HEK293 (cell line): Measurements from ENCODE around the gene PDE2A.
A peak's percentile ranks its signal among the peaks of the same experiment; 100 is the strongest.

ENCODE experiments used
- CTCF ChIA-PET: fragments of 350-600 bp; formaldehyde crosslinking; extraction: SDS; loops from one replicate; lab custom pipeline; 2021; ENCODE audit warnings: antibody characterized with exemption; lab: Yijun Ruan, JAX
- POLR2A ChIA-PET: fragments of 300-600 bp; formaldehyde crosslinking; extraction: SDS; loops from one replicate; lab custom pipeline; 2020; ENCODE audit warnings: antibody characterized with exemption, inconsistent platforms; lab: Yijun Ruan, JAX
- H3K27ac ChIP-seq: fragments of 200-500 bp; sonication (Bioruptor generic); 2 replicates; pipeline ENCODE4 v1.5.1; 2014; ENCODE audit warnings: low read depth, low read length, control low read depth, inconsistent platforms; ENCODE audit errors: extremely low read depth
- H3K36me3 ChIP-seq, 2 experiments: fragments of 200-500 bp in 1 of 2; sonication (Bioruptor generic) in 1 of 2; 1 replicate in 1 of 2; 2 replicates in 1 of 2; pipeline ENCODE4 v1.5.1; 2014 to 2017; ENCODE audit warnings: inconsistent platforms in 2 of 2, low read length in 2 of 2; ENCODE audit not compliant: control insufficient read depth in 2 of 2, insufficient read depth in 1 of 2
- H3K4me1 ChIP-seq: fragments of 200-500 bp; sonication (Bioruptor generic); 2 replicates; pipeline ENCODE4 v1.5.1; 2014; ENCODE audit warnings: mild to moderate bottlenecking, low read length, inconsistent platforms; ENCODE audit not compliant: control insufficient read depth, insufficient read depth
- H3K4me3 ChIP-seq: 2 replicates; pipeline ENCODE4 v1.5.1; 2011; ENCODE audit warnings: low read depth, mild to moderate bottlenecking, control low read depth, low read length, moderate library complexity
- H3K9me3 ChIP-seq: fragments of 200-500 bp; sonication (Bioruptor generic); 2 replicates; pipeline ENCODE4 v1.5.1; 2014; ENCODE audit warnings: low read depth, low read length, inconsistent platforms; ENCODE audit not compliant: control insufficient read depth, insufficient read depth
- GFI1B ChIP-seq: fragments of 450-650 bp; formaldehyde crosslinking; IDR thresholded peaks from 2 replicates; pipeline ENCODE4 v1.5.1; 2016; ENCODE audit warnings: missing biosample characterization, missing genetic modification characterization
- GLIS1 ChIP-seq: fragments of 450-650 bp; formaldehyde crosslinking; IDR thresholded peaks from 2 replicates; pipeline ENCODE4 v1.5.1; 2016; ENCODE audit warnings: missing biosample characterization, missing genetic modification characterization
- HOXA7 ChIP-seq: sonication (generic); formaldehyde crosslinking; IDR thresholded peaks from 2 replicates; pipeline ENCODE4 v1.8.1; 2022; ENCODE audit warnings: missing genetic modification reagents, borderline replicate concordance
- SP2 ChIP-seq: fragments of 450-650 bp; formaldehyde crosslinking; IDR thresholded peaks from 2 replicates; pipeline ENCODE4 v1.5.1; 2016; ENCODE audit warnings: missing biosample characterization, missing genetic modification characterization
- ZFHX2 ChIP-seq: fragments of 450-650 bp; formaldehyde crosslinking; conservative IDR thresholded peaks from 2 replicates; pipeline ENCODE4 v1.5.1; 2016; ENCODE audit warnings: missing biosample characterization, missing genetic modification characterization
- ZNF132 ChIP-seq: fragments of 450-650 bp; formaldehyde crosslinking; IDR thresholded peaks from 2 replicates; pipeline ENCODE4 v1.5.1; 2017; ENCODE audit warnings: missing biosample characterization, missing genetic modification characterization, borderline replicate concordance
- ZNF433 ChIP-seq: fragments of 450-650 bp; formaldehyde crosslinking; IDR thresholded peaks from 2 replicates; pipeline ENCODE4 v1.5.1; 2016; ENCODE audit warnings: missing biosample characterization, missing genetic modification characterization, low read depth
- ZNF501 ChIP-seq: fragments of 450-650 bp; formaldehyde crosslinking; IDR thresholded peaks from 2 replicates; pipeline ENCODE4 v1.5.1; 2016; ENCODE audit warnings: missing biosample characterization, missing genetic modification characterization
- TF ChIP-seq, protein P1 (sequence below): fragments of 450-650 bp; formaldehyde crosslinking; IDR thresholded peaks from 2 replicates; pipeline ENCODE4 v1.5.1; 2016; ENCODE audit warnings: missing biosample characterization, missing genetic modification characterization
- TF ChIP-seq, protein P2 (sequence below): fragments of 450-650 bp; formaldehyde crosslinking; IDR thresholded peaks from 2 replicates; pipeline ENCODE4 v1.5.1; 2017; ENCODE audit warnings: missing biosample characterization, missing genetic modification characterization

Gene PDE2A

DNA sequence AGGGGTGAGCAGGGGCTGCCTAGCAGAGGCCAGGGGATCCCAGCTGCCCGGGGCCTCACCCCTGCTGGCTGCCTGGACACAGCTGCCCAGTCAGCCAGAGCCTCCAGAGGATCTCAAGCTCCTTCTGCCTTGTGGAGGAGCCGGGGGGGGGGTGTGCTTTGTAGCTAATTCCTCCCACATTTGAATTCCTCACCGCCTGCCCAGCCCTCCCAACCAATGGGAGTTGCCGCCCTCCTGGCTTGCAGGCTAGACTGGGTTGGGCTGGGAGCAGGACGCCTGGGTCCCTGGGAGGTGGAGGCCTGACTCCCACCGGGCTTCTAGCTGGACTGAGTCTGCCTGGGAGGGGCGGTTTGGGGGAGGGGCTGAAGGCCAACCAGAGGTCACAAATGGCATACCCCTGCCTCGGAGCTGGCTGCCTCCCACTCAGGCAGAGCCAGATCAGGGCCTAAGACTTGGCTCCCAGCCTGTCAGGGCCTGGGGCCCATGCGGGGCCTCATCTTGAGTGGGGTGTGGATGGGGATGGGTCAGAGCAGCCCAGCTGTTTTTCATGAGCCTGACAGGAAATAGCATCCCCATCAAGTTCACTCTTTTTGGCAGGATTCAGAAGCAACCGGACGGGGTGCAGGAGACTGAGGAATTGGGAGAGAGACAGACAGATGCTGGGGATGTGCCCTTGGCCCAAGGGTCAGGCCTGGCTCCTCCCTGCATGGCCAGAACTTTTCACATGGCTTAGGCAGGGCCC, 29.2 kb upstream of the PDE2A start:
- CTCF ChIA-PET = interaction anchor here (0.6 to 1.5 kb wide), 4 partner anchors 21 to 57 kb away, joined by 3 to 5 read pairs (median 3); no protein-coding TSS in a partner anchor

DNA sequence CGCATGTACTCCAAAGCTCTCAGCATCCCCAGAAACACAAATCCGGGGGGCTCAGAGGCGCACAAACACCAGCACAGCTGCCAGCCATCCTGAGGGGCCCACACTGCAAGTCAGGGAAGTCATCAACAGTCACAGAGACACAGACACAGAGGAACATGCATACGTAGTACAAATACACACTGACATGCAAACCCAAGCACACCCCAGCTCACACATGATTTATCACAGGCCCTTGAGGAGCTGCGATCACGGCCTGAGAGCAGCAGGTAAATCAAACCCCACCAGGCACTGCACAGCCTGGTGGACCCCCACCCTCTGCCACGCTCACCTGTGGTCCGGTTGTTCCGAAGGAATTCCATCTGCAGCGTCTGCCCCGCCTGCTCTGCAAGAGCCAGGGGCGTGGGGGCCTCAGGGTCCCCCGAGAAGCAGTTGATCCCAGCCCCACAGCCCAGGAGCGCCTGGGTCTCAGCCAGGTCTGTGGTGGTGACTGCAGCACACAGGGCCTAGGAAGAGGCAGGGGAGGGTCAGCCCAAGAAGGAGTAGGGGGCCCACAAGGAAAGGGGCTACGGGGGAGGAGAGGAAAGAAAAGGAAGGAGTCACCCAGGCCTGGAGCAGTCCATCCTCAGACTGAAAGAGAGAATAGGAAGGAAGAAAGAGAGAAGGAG, 28.5 kb upstream of the PDE2A start:
- ChIA-PET CTCF (interaction anchor here (1.5 kb wide), 1 partner anchor 22 kb away, joined by 5 read pairs; no protein-coding TSS in a partner anchor), POLR2A (no interaction called here)
- TF ChIP-seq, protein P1, sequence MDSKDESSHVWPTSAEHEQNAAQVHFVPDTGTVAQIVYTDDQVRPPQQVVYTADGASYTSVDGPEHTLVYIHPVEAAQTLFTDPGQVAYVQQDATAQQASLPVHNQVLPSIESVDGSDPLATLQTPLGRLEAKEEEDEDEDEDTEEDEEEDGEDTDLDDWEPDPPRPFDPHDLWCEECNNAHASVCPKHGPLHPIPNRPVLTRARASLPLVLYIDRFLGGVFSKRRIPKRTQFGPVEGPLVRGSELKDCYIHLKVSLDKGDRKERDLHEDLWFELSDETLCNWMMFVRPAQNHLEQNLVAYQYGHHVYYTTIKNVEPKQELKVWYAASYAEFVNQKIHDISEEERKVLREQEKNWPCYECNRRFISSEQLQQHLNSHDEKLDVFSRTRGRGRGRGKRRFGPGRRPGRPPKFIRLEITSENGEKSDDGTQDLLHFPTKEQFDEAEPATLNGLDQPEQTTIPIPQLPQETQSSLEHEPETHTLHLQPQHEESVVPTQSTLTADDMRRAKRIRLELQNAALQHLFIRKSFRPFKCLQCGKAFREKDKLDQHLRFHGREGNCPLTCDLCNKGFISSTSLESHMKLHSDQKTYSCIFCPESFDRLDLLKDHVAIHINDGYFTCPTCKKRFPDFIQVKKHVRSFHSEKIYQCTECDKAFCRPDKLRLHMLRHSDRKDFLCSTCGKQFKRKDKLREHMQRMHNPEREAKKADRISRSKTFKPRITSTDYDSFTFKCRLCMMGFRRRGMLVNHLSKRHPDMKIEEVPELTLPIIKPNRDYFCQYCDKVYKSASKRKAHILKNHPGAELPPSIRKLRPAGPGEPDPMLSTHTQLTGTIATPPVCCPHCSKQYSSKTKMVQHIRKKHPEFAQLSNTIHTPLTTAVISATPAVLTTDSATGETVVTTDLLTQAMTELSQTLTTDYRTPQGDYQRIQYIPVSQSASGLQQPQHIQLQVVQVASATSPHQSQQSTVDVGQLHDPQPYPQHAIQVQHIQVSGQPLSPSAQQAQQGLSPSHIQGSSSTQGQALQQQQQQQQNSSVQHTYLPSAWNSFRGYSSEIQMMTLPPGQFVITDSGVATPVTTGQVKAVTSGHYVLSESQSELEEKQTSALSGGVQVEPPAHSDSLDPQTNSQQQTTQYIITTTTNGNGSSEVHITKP (tag by site-specific recombination) = no peak
- TF ChIP-seq HOXA7 (CRISPR knock-in tag) = no peak
- no peaks in the 10 kb centered on the region for H3K4me1 ChIP-seq
- peaks cover 0 to 89% of the 10 kb centered on the region in 2 experiments; a peak in 1 of 3 replicates for H3K36me3 ChIP-seq
- no peak overlapping the region for H3K27ac ChIP-seq
- H3K4me3 ChIP-seq = no peak overlapping the region
- H3K9me3 ChIP-seq = no peaks in the 10 kb centered on the region

More for the DNA sequence above, 29.2 kb upstream of the PDE2A start:
- POLR2A ChIA-PET = no interaction called here
- no peak overlapping the region for H3K4me3 ChIP-seq
- TF ChIP-seq ZFHX2 (tag by site-specific recombination) = 0 out of 2 replicates have a peak, but pooled peaks have one; percentile 8
- no peak for TF ChIP-seq SP2 (tag by site-specific recombination)
- TF ChIP-seq ZNF433 (tag by site-specific recombination) = no peak
- TF ChIP-seq GLIS1 (tag by site-specific recombination) = 0 out of 2 replicates have a peak, but pooled peaks have one; percentile 22
- TF ChIP-seq ZNF501 (tag by site-specific recombination) = no peak
- no peak for TF ChIP-seq ZNF132
- no peak for TF ChIP-seq GFI1B (tag by site-specific recombination)
- peaks cover 0 to 89% of the 10 kb centered on the region in 2 experiments; a peak in 1 of 3 replicates for H3K36me3 ChIP-seq
- H3K27ac ChIP-seq = no peak overlapping the region
- no peaks in the 10 kb centered on the region for H3K9me3 ChIP-seq
- H3K4me1 ChIP-seq = no peaks in the 10 kb centered on the region

DNA sequence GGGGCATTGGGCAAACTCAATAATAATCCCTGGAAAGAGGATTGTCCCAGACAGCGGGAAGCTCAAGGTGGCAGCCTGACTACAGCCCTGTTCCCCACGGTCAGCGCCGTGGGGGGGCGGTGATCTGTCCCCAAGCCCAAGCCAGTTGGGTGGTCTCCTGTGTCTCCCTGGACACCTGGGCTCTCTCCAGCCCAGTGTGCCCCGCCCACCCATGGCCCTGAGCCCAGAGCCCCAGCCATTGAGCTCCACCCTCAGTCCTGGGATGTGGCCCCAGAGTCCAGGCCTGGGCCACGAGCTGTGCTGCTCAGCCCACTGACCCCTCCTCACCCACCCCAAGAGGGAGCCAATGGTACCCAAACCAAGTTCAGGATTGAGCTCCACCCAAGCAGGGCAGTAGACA, 27.9 kb upstream of the PDE2A start:
- no peak overlapping the region for H3K27ac ChIP-seq
- CTCF ChIA-PET = interaction anchor here (1.5 kb wide), 1 partner anchor 23 kb away, joined by 5 read pairs; no protein-coding TSS in a partner anchor
- TF ChIP-seq, protein P2, sequence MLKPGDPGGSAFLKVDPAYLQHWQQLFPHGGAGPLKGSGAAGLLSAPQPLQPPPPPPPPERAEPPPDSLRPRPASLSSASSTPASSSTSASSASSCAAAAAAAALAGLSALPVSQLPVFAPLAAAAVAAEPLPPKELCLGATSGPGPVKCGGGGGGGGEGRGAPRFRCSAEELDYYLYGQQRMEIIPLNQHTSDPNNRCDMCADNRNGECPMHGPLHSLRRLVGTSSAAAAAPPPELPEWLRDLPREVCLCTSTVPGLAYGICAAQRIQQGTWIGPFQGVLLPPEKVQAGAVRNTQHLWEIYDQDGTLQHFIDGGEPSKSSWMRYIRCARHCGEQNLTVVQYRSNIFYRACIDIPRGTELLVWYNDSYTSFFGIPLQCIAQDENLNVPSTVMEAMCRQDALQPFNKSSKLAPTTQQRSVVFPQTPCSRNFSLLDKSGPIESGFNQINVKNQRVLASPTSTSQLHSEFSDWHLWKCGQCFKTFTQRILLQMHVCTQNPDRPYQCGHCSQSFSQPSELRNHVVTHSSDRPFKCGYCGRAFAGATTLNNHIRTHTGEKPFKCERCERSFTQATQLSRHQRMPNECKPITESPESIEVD (tag by site-specific recombination) = no peak
- TF ChIP-seq, protein P1 (tag by site-specific recombination) = peak; percentile 44; the same call in 1 of the 2 replicates
- TF ChIP-seq, all 188 proteins: peak for 1
- peaks cover 0 to 89% of the 10 kb centered on the region in 2 experiments; a peak in 1 of 3 replicates for H3K36me3 ChIP-seq
- POLR2A ChIA-PET = no interaction called here
- H3K4me3 ChIP-seq = no peak overlapping the region
- no peaks in the 10 kb centered on the region for H3K9me3 ChIP-seq
- H3K4me1 ChIP-seq = no peaks in the 10 kb centered on the region
